ENCODE results near the gene GLIS1.

DNA sequence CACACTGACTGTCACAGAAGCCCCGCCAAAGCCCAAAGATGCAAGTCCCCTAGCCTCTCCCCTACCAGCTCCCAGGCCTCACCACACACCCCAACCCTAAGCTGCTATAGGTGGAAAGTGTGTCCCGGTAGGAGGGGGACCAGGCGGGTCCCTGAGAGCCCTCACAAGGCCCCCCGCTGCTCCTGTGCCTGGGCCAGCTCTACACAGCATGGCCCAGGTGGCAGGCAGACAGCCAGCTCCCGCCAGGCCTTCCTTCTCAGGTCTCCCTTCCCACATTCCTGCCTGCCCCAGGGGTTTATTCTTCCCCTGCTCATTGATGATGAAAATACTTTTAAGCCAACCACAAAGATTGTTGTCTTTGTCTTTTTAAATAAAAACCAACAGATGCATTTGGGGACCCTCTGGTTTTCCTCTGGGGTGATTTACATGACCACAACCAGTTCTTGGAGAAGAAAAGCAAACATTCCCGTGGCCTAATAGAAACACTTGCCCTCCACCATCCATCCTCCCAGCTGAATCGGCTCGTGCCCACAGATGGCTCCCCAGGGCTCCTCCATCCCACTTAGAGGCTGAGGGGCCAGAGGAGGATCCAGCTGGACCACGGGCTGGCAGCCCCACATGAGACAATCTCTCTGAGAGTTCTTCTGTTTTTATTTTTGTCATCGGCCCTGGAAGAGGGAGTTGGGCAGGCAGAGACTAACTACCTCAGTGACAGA, 186.7 kb downstream of the GLIS1 start:
- TF ChIP-seq, protein P1, sequence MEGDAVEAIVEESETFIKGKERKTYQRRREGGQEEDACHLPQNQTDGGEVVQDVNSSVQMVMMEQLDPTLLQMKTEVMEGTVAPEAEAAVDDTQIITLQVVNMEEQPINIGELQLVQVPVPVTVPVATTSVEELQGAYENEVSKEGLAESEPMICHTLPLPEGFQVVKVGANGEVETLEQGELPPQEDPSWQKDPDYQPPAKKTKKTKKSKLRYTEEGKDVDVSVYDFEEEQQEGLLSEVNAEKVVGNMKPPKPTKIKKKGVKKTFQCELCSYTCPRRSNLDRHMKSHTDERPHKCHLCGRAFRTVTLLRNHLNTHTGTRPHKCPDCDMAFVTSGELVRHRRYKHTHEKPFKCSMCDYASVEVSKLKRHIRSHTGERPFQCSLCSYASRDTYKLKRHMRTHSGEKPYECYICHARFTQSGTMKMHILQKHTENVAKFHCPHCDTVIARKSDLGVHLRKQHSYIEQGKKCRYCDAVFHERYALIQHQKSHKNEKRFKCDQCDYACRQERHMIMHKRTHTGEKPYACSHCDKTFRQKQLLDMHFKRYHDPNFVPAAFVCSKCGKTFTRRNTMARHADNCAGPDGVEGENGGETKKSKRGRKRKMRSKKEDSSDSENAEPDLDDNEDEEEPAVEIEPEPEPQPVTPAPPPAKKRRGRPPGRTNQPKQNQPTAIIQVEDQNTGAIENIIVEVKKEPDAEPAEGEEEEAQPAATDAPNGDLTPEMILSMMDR (conservative IDR thresholded peaks at IDR 0.05; ENCODE audit: low read length), result no peak
- no peak for TF ChIP-seq EZH2phosphoT487 (IDR thresholded peaks at IDR 0.05; ENCODE audit: borderline replicate concordance)
